Measurements from ENCODE around the gene BICD1.
"Not testable (repeated sequence)": the region's sequence is repeated elsewhere in the genome, so short reads cannot be mapped to it uniquely, and the experiment has no call there.

The BICD1 gene

DNA sequence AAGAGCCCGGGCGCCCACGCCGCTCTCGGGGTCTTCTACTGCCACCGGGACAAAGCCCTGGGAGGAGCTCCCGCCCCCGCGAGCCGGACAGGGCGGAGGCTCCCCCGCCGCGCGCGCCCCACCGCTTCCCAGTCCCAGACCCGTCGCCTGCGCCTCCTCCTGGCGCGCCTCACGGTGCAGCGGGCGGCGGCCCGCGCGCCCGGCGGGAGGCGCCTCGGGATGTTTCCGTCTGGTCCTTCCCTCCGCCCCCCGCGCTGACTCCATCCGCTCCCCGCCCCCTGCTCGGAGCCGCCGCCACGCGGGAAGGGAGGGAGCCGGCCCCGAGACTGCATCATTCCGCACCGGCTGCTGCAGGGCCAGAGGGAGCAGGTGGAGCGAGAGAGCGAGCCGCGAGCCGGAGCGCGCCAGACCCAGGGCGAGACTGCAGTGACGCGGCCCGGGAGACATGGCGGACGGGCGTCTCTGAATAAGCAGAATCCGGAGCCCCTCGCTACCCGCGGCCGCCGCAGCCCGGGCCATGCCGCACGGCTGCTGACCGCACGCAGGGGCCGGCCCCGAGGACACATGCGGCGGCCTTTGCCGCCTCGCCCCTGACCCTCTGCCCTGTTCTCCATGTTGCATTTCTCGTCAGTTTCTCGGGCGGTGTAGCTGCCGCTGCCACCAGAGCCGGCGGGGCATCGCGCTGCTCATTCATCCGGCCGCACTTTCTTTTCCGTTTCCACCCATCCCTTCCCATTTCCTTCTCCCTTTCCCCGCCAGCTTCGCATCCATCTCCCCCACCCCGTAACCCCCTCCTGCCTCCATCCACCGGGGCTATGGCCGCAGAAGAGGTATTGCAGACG lies at the start of gene BICD1:
Gene BICD1, plus strand, starts transcription at position 331 of the 842 bp plus-strand sequence. Its CDS starts 485 bp downstream, at position 816.
- DNase-seq = peak; percentile 90

- DNase-seq = no peak
Measured at GRCh38 chr12:32061033-32061432, 45.6 kb upstream of the BICD1 start.

DNA sequence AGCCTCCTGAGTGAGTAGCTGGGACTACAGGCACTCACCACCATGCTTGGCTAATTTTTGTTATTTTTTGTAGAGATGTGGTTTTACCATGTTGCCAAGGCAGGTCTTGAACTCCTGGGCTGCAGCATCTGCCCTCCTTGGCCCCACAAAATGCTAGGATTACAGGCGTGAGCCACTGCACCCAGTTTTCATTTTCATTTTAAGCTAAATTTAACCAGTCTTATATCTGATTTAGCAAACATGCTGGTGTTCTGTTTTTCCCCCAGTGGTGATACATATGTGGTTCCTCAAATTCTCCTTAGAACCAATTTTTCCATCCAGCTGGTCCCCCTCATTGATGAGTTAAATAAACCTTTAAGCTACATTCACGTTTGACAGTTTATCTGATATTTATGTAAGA lies 43.8 kb upstream of the BICD1 start:
- DNase-seq = no peak

DNA sequence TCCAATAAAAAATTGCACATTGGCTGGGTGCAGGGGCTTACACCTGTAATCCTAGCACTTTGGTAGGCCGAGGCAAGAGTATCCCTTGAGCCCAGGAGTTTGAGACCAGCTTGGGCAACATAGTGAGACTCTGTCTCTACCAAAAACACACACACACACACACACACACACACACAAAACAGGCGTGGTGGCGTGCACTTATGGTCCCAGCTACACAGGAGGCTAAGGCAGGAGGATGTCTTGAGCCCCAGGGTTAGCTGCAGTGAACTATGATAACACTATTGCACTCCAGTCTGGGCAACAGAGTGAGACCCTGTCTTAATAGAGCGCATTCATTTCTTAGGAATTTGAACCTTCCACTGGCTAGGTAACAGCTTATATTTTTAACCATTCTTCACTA lies 42.9 kb upstream of the BICD1 start:
- DNase-seq = no peak

GRCh38 chr12:32066206-32066605 lies 40.4 kb upstream of the BICD1 start:
- DNase-seq = no peak

GRCh38 chr12:32069071-32069470 lies 37.6 kb upstream of the BICD1 start:
- no peak for DNase-seq

DNA sequence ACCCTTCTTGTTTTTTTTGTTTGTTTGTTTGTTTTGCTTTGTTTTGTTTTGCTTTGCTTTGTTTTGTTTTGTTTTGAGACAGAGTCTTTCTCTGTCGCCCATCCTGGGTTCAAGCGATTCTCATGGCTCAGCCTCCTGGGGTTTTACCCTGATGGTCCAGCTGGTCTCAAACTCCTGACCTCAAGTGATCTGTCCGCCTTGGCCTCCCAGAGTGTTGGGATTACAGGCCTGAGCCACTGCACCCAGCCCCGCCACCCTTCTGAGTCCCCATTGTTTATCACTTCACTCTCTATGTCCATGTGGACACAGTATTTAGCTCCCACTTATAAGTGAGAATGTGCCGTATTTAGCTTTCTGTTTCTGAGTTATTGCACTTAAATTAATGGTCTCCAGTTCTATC lies 36.9 kb upstream of the BICD1 start:
- DNase-seq = no peak

DNA sequence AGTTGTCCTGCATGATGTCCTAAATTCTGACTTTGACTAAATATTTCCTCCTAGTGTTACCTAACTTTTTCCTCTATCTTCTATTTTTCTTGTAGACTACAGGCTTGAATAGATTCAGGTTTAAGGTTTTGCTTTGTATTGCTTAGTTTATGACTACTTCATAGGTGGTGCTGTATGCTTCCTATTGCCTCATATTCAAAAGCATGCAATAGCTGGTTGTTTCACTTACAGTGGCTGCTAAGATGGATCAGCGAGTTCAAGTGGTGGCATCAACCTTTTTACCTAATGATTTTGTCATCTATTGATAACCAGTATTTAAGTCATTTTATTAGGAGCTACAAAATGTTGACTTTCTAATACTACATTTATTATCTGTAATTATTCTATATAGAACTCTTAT lies 36.3 kb upstream of the BICD1 start:
- no peak for DNase-seq

DNA sequence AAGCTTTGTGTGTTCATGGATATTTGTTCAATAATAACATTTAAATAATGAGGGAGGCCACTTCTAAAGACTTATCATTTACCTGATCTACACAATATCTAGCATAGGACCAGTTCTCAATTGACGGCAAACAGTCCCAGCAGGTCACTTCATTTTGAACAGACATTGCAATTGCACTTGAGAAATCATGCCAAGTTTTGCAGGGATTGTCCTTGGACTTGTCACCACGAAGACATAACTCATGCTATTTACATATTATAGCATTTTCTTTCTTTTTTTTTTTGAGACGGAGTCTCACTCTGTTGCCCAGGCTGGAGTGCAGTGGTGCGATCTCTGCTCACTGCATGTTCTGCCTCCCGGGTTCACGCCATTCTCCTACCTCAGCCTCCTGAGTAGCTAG lies 34.5 kb upstream of the BICD1 start:
- no peak for DNase-seq

DNA sequence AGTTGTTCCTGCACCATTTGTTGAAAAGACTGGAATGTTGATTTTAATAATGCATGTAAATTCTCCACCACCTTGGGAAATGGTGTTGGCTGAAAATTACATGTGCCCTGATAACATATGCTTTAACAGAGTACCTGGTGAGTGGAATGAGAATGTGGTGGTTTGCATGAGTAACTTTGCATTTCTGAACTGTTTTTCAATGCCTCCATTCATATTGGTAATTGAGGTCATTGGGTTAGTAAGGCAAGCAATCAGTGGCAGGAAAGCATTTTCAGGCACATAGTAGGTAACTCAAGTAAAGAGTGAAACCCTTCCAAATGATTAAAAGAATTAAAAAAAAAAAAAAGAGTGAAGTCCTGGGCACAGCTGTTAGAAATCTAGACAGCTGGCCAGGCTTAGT lies 32.2 kb upstream of the BICD1 start:
- DNase-seq = no peak

DNA sequence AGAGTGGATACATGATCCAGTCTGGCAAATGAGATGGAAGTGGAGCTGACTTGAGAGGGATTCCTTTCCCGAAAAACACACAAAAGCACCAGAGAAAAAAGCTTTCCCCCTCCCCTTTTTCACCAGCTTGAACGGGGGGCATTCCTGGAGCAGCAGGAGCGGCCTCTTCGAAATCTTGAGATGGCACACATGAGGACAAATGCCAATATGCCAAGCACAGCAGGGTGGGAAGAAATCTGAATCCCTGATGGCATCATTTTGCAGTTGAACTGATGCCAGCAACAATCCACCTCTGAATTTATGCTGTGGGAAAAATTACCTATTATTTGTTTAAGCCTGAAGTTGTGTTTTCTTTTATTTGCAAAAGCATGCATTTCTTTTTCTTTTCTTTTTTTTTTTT lies 29.7 kb upstream of the BICD1 start:
- no peak for DNase-seq

GRCh38 chr12:32080435-32080834 lies 26.2 kb upstream of the BICD1 start:
- DNase-seq = no peak

DNA sequence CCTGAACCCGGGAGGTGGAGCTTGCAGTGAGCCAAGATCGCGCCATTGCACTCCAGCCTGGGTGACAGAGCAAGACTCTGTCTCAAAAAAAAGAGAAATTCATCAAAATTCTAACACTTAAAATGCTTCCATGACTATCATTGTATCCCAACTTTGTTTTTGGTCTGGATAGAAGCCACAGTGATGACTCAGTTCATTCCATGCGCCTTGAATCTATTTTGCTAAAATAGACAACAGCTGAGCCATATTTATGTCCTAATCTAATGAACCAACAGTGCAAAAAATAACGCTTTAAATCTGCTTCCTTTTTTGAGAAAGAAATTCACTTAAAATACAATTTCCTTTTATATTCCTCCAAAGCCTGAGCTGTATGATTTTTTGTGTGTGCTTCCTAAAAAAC lies 23.2 kb upstream of the BICD1 start:
- DNase-seq = peak; percentile 76

- no peak for DNase-seq
Measured at GRCh38 chr12:32084017-32084688, 22.5 kb upstream of the BICD1 start.

DNA sequence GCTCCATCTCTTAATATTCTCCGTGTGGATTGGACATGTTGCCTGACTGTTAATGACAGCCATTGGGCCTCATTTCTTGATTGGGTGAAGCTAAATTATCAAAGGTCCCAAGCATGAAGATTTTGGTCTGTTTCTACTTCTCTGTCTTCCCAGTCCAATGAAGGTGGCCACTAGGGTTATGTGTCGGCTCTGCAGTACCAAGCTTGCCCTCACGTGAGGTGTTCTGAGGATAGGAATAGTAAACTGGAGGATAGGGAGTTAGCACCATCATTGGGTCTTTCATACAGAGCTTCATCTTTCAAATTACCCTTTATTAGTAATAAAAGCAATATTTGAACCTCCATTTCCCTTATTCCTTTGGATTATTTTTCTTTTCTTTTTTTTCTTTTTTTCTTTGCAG lies 21.9 kb upstream of the BICD1 start:
- no peak for DNase-seq

GRCh38 chr12:32087306-32087705 lies 19.3 kb upstream of the BICD1 start:
- DNase-seq = no peak

DNA sequence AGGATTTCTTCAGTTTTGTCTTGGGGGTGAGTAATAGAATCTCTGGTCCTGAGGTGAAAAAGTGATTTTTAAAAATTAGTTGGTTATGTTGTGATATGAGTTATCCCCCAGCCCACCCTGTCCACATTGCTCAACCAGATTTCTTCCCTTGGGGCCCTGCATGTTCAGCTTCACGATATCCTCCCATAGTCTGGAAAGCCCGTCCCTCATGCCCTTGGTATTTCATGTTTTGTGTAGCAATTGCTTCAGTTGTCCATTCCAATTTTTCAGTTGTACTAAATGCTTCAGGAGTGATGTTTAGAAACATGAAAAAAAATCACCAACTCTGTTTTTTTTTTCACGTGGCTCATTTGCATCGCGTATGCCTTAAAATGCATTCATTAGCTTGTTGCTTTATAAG lies 17.5 kb upstream of the BICD1 start:
- DNase-seq = no peak

- no peak for DNase-seq
Measured at GRCh38 chr12:32089586-32089985, 17.1 kb upstream of the BICD1 start.

DNA sequence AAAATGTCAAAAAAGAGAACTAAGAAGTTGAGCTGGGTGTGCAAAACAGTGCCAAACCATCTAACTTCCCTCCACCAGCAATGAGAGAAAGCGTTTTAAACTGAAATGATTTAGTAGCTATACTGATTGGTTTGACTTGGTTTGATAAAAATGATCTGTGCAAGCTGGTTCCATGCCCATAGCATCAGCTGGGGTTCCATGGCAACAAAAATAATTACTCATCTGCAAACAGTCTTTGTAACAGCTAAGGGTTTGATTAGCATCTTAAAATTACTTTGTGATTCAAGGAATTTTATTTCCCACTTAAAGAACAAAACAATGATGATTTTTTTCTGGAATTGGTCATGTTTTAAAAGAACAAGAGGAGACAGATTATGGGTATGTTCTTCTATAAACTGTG lies 15.0 kb upstream of the BICD1 start:
- no peak for DNase-seq

DNA sequence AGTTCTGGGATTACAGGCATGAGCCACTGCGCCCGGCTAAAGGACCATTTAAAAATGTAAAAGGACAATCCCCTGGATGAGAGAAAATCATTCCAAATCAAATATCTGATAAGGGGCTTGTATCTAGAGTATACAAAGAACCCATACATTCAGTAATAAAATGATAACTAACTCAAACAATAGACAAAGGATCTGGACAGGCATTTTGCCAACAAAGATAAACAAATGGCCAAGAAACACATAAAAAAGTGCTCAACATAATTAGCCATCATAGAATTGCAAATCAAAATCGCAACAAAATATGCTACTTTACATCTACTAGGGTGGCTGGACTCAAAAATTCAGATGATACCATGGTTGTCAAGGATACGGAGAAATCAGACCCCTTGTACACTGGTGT lies 8.5 kb upstream of the BICD1 start:
- DNase-seq = no peak

DNA sequence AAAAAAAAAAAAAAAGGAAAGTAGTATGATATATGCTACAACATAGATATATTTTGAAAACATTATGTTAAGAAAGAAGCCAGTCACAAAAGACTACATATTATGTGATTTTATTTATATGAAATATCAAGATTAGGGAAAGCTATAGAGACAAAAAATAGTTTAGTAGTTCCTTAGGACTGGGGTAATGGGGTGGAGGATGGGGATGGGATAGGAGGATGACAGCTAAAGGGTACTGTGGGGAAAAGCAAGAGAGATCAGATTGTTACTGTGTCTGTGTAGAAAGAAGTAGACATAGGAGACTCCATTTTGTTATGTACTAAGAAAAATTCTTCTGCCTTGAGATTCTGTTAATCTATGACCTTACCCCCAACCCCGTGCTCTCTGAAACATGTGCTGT lies 7.4 kb upstream of the BICD1 start:
- not testable (repeated sequence) for DNase-seq

DNA sequence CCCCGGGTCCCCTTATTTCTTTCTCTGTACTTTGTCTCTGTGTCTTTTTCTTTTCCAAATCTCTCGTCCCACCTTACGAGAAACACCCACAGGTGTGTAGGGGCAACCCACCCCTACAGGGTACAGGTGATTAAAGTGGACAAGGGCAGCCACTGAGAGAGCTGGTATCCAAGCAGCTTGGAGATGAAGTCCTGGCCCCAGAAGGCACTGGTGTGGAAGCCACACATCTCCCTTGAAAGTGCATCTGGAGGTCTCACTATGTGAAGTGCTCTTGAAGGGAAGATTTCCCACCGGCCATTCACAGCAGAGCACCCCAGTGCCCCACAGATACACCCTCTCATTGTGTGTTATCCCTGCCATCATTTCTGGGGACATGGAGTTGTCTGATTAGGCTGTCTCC lies 6.3 kb upstream of the BICD1 start:
- no peak for DNase-seq

DNA sequence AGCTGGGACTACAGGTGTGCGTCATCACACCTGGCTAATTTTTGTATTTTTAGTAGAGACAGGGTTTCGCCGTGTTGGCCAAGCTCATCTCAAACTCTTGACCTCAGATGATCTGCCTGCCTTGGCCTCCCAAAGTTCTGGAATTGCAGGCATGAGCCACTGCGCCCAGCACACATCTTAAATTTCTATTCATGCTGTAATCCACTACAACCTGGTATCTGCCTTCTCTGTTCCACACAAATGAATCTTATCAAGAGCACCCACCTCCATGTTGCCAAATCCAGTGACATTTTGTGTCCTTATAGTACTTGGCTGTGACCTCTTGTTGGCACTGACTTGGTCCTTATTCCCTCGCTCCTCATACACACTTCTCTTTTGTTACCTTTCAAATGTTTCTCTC lies 5.8 kb upstream of the BICD1 start:
- DNase-seq = no peak

DNA sequence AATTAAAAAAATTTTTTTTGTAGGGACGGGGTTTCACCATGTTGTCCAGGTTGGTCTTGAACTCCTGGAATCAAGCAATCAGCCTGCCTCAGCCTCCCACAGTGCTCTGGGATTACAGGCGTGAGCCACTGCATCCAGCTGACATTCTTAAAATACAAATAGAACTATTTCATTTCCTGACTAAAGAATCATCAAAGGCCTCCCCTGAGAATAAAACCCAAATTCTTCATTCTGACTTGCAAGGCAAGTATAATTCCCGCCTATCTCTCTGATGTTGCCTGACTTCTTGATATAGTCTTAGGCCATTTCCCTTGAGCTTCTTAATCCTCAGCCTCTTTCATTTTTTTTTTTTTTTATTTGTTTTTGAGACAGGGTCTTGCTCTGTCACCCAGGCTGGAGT lies 4.4 kb upstream of the BICD1 start:
- DNase-seq = no peak

Data from HCEC 1CT (cell line).